Subcutaneous abdominal adipose tissue (tissue), 5 donors: ENCODE data around the gene HBE1.

Experiments used
- H3K27ac ChIP-seq: one replicate; pipeline ENCODE4 v1.7.0; 2013; ENCODE audit warnings: low read depth, mild to moderate bottlenecking, inconsistent platforms, low read length, moderate library complexity
- H3K27me3 ChIP-seq, 5 donors: one replicate each; pipeline ENCODE4 v1.7.0; 2013; ENCODE audit warnings: low read length in 5 of 5, inconsistent platforms in 1 of 5; ENCODE audit not compliant: control insufficient read depth in 5 of 5, insufficient read depth in 4 of 5
- H3K36me3 ChIP-seq, 5 donors: one replicate each; pipeline ENCODE4 v1.7.0; 2013; ENCODE audit warnings: low read length in 5 of 5; ENCODE audit not compliant: control insufficient read depth in 5 of 5, insufficient read depth in 5 of 5
- H3K4me1 ChIP-seq, 5 donors: one replicate each; pipeline ENCODE4 v1.7.0; 2013; ENCODE audit warnings: low read length in 5 of 5, mild to moderate bottlenecking in 3 of 5, moderate library complexity in 1 of 5; ENCODE audit not compliant: control insufficient read depth in 5 of 5, insufficient read depth in 5 of 5
- H3K4me3 ChIP-seq, 5 donors: one replicate each; pipeline ENCODE4 v1.7.0; 2013; ENCODE audit warnings: low read length in 5 of 5, low read depth in 1 of 5
- H3K9ac ChIP-seq, 5 donors: one replicate each; pipeline ENCODE4 v1.7.0; 2013; ENCODE audit warnings: low read length in 5 of 5, mild to moderate bottlenecking in 4 of 5, moderate library complexity in 3 of 5
- H3K9me3 ChIP-seq, 5 donors: one replicate each; pipeline ENCODE4 v1.7.0; 2013; ENCODE audit warnings: low read length in 5 of 5; ENCODE audit not compliant: control insufficient read depth in 5 of 5
- donor health status: healthy.
- donor health status: healthy.
- donor health status: healthy.
- donor health status: healthy.
- donor health status: healthy.

Gene HBE1

GRCh38 chr11:5246772-5247471 is 22.8 kb downstream of the HBE1 start:
- no peaks in the 10 kb centered on the region for H3K36me3 ChIP-seq
- no peaks in the 10 kb centered on the region for H3K9me3 ChIP-seq
- no peaks in the 10 kb centered on the region for H3K4me1 ChIP-seq
- H3K4me3 ChIP-seq: no peak overlapping the region
- H3K27ac ChIP-seq: no peak overlapping the region
- H3K9ac ChIP-seq: no peak overlapping the region
- H3K27me3 ChIP-seq: peaks cover 0 to 6% (median 0%) of the 10 kb centered on the region in 5 donors

DNA sequence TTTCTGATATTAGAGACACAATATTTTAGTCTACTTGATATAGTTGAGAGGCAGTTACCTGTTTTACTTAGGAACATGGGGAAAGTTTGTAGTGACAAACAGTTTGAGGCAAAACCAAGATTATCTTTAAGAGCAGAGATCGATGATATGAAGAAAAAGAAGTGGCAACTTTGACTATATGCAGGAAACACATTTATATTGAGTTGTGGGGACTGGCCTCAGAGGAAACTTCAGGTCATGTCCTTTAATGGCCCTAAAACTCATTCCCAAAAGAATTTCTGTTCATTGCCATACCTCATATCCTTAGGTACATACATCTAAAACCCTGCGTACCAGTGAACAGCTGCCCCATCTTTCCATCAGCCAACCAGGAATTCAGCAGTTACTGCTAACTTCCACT is 24.6 kb downstream of the HBE1 start:
- Histone ChIP-seq H3K4me1 (no peaks in the 10 kb centered on the region), H3K9ac (no peak overlapping the region), H3K4me3 (no peak overlapping the region), H3K27me3 (peaks cover 0 to 6% (median 0%) of the 10 kb centered on the region in 5 donors), H3K27ac (no peak overlapping the region), H3K9me3 (no peaks in the 10 kb centered on the region), H3K36me3 (no peaks in the 10 kb centered on the region)

- Histone ChIP-seq H3K27me3 (peaks cover 0 to 6% (median 0%) of the 10 kb centered on the region in 5 donors), H3K36me3 (no peaks in the 10 kb centered on the region)
Observed at GRCh38 chr11:5243816-5244180, 25.9 kb downstream of the HBE1 start.

DNA sequence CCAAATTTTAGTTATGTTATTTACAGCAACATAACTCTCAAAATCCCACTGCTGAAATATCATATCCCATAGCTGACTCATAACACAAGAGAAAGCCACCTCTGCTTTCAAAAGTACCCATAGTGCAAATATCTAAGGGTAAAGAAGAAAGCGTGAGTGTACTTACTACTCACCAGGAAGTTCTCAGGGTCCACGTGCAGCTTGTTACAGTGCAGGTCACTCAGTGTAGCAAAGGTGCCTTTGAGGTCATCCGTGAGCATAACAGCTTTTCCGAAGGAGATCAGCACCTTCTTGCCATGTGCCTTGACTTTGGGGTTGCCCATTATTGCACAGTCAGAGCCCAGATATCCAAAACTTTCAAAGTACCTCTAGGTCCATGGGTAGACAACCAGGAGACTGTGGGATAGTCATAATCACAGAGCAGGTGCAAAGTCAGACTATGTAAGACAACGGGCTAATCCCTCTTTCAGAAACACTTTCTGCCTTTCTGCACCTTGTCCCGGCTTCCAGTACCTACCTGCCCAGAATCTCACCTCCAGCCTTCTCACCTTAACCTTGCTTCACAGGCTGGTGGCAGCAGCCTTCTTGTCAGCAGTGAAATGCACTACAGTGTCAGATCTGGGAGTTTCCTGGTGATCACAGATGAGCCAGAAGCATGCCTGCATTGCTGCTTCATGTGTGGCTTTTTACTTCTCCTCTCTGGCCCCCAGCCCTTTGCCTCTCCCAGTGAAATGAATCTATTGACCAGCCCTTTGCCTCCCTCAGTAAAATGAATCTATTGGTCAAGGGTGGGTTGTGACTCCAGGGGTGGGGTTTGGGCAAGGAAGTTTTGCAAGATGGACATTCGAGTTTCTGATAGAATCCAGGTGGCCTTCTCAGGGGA is 26.6 kb downstream of the HBE1 start:
- no peaks in the 10 kb centered on the region for H3K4me1 ChIP-seq
- no peak overlapping the region for H3K27ac ChIP-seq
- no peaks in the 10 kb centered on the region for H3K9me3 ChIP-seq
- H3K9ac ChIP-seq: no peak overlapping the region
- no peak overlapping the region for H3K4me3 ChIP-seq
- no peaks in the 10 kb centered on the region for H3K36me3 ChIP-seq
- H3K27me3 ChIP-seq: peaks cover 0 to 6% (median 0%) of the 10 kb centered on the region in 5 donors

More at GRCh38 chr11:5243816-5244180, 25.9 kb downstream of the HBE1 start:
- Histone ChIP-seq H3K4me3 (no peak overlapping the region), H3K27ac (no peak overlapping the region), H3K9ac (no peak overlapping the region), H3K4me1 (no peaks in the 10 kb centered on the region), H3K9me3 (no peaks in the 10 kb centered on the region)

- no peaks in the 10 kb centered on the region for H3K36me3 ChIP-seq
- peaks cover 0 to 6% (median 0%) of the 10 kb centered on the region in 5 donors for H3K27me3 ChIP-seq
- no peaks in the 10 kb centered on the region for H3K9me3 ChIP-seq
- no peaks in the 10 kb centered on the region for H3K4me1 ChIP-seq
- H3K9ac ChIP-seq: no peak overlapping the region
- no peak overlapping the region for H3K4me3 ChIP-seq
- no peak overlapping the region for H3K27ac ChIP-seq
Observed at GRCh38 chr11:5242208-5242607, 27.5 kb downstream of the HBE1 start.

DNA sequence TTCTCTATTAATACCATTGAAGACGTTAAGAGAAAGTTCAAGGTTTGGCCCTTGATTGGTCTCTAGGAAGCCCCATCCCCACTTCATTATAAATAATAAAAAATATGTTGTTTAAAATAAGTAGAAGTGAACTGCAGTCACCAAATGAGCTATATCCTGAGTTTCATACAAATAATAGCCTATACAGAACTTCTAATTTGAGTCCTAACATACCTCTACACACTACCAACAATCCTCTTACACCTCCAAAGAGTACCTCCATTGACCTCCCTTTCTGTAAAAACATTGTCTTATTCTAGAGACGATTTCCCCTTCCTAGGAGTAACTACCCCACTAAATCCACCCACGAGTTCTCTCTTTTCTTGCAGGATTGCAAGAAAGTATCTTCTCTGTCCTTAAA is 28.3 kb downstream of the HBE1 start:
- Histone ChIP-seq H3K27ac (no peak overlapping the region), H3K9ac (no peak overlapping the region), H3K36me3 (no peaks in the 10 kb centered on the region), H3K27me3 (peaks cover 0 to 6% (median 0%) of the 10 kb centered on the region in 5 donors), H3K4me3 (no peak overlapping the region), H3K9me3 (no peaks in the 10 kb centered on the region), H3K4me1 (no peaks in the 10 kb centered on the region)

DNA sequence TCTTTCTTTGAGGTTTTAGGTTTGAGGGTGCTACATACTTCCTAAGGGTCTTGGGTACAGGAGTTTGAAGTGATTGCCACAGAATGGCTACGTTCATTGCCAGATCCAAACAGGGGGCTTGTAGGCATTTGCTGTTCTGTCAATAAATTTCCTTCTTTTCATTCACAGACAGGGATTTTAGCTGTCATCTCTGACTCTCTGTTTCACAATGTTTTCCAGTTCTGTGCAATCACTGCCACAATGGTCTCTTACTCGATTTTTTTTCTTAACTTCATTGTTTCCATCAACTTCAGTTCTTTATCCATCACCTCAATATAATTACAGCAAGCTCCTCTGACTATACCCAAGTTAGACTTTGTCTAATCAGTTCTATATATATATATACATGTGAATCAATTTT is 29.3 kb downstream of the HBE1 start:
- Histone ChIP-seq H3K4me1 (no peaks in the 10 kb centered on the region), H3K4me3 (no peak overlapping the region), H3K36me3 (no peaks in the 10 kb centered on the region), H3K27ac (no peak overlapping the region), H3K9ac (no peak overlapping the region), H3K9me3 (no peaks in the 10 kb centered on the region), H3K27me3 (peaks cover 0 to 6% (median 0%) of the 10 kb centered on the region in 5 donors)

GRCh38 chr11:5240056-5240455 is 29.7 kb downstream of the HBE1 start:
- Histone ChIP-seq H3K9me3 (no peaks in the 10 kb centered on the region), H3K4me1 (no peaks in the 10 kb centered on the region), H3K9ac (no peak overlapping the region), H3K27me3 (peaks cover 0 to 6% (median 0%) of the 10 kb centered on the region in 5 donors), H3K4me3 (no peak overlapping the region), H3K36me3 (no peaks in the 10 kb centered on the region), H3K27ac (no peak overlapping the region)

- no peak overlapping the region for H3K9ac ChIP-seq
- peaks cover 0 to 6% (median 0%) of the 10 kb centered on the region in 5 donors for H3K27me3 ChIP-seq
- no peaks in the 10 kb centered on the region for H3K9me3 ChIP-seq
- H3K27ac ChIP-seq: no peak overlapping the region
- no peak overlapping the region for H3K4me3 ChIP-seq
- no peaks in the 10 kb centered on the region for H3K4me1 ChIP-seq
- no peaks in the 10 kb centered on the region for H3K36me3 ChIP-seq
Observed at GRCh38 chr11:5239046-5239445, 30.7 kb downstream of the HBE1 start.

DNA sequence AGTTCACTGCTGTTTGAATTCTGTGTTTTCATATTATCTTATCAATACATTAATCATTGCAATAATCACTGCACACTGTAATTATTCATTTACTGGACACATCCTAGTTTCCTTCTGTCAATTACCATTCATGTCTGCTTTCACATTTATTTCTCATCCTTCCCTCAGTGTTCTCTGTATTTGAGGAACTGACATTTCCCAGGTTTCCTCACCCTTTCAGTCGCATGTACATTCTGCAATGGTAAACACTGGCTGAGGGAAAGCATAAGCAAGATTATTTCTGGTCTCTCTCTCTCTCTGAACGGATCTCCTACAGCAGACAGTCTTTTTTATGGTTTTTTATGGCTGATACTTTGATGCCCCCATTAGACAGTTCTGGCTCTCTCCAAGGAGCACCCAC is 31.3 kb downstream of the HBE1 start:
- Histone ChIP-seq H3K9ac (no peak overlapping the region), H3K36me3 (no peaks in the 10 kb centered on the region), H3K4me1 (no peaks in the 10 kb centered on the region), H3K27me3 (peaks cover 0 to 6% (median 0%) of the 10 kb centered on the region in 5 donors), H3K4me3 (no peak overlapping the region), H3K9me3 (no peaks in the 10 kb centered on the region), H3K27ac (no peak overlapping the region)
